ENCODE results near the gene MRPL42. TPM values are rescaled to one million over a fixed set of nuclear protein-coding genes. Genes with fewer than 3 reads are reported as not detected.

MRPL42 gene
- total RNA-seq, 2 donors from 2014 or later = 76.4 to 82.8 TPM

GRCh38 chr12:93448796-93449195 lies 18.5 kb upstream of the MRPL42 start:
- no peak overlapping the region for H3K27ac ChIP-seq
- no peaks in the 10 kb centered on the region for H3K36me3 ChIP-seq
- no peaks in the 10 kb centered on the region for H3K9me3 ChIP-seq
- no peak overlapping the region for H3K9ac ChIP-seq (ENCODE audit: low read depth in 2 of 2, low read length in 2 of 2)
- no peak overlapping the region for H3K4me3 ChIP-seq
- peak; percentile 40 for DNase-seq
- intact Hi-C loops (cut with DNase I) = no loop called here
- no peak for TF ChIP-seq CTCF (IDR thresholded peaks at IDR 0.05)
- H3K4me1 ChIP-seq = no peaks in the 10 kb centered on the region
- no peaks in the 10 kb centered on the region for H3K27me3 ChIP-seq

- Histone ChIP-seq H3K4me3 (no peak overlapping the region), H3K27me3 (no peaks in the 10 kb centered on the region), H3K9me3 (no peaks in the 10 kb centered on the region), H3K4me1 (no peaks in the 10 kb centered on the region), H3K36me3 (no peaks in the 10 kb centered on the region), H3K9ac (ENCODE audit: low read depth in 2 of 2, low read length in 2 of 2) (no peak overlapping the region), H3K27ac (no peak overlapping the region)
- no peak for DNase-seq
- TF ChIP-seq CTCF (IDR thresholded peaks at IDR 0.05) = no peak
- intact Hi-C loops (cut with DNase I) = no loop called here
Measured at GRCh38 chr12:93449277-93449676, 18.0 kb upstream of the MRPL42 start.

DNA sequence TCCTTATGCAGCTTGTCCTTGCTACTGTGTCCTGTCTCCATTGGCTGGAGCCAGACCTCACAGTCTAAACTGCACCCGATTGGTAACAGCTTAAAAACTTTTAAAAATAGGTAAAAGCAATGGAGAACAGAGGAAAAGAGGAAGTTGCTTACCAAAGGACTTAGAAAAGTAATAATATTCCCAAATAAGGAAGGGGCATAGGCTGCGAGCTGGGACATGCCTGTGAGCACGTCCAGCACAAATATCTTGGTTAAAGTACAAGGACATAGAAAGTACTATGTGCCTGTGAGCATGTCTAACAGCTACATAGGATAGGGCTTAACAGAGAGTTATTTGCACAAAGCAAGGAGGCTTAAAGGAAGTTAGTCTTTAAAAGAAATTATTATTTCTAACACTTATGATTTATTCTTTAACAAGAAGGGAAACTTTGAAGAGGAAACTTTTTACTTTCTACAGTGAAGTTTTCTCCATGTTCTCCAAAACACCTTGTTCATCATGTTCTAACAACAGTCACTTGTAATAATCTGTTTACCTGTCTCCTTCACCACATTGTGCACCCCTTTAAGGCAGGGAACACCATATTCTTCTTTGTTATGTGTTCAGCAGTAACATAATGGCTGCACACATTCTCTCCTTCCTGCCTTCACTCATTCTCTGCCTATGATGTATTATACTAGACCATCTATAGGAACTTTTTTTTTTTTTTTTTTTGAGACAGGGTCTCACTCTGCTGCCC lies 15.7 kb upstream of the MRPL42 start:
- DNase-seq = no peak
- H3K27me3 ChIP-seq = no peaks in the 10 kb centered on the region
- no peak overlapping the region for H3K27ac ChIP-seq
- no peaks in the 10 kb centered on the region for H3K9me3 ChIP-seq
- intact Hi-C loops (cut with DNase I) = no loop called here
- no peaks in the 10 kb centered on the region for H3K4me1 ChIP-seq
- no peak overlapping the region for H3K4me3 ChIP-seq
- no peak overlapping the region for H3K9ac ChIP-seq (ENCODE audit: low read depth in 2 of 2, low read length in 2 of 2)
- H3K36me3 ChIP-seq = no peaks in the 10 kb centered on the region
- no peak for TF ChIP-seq CTCF (IDR thresholded peaks at IDR 0.05)

DNA sequence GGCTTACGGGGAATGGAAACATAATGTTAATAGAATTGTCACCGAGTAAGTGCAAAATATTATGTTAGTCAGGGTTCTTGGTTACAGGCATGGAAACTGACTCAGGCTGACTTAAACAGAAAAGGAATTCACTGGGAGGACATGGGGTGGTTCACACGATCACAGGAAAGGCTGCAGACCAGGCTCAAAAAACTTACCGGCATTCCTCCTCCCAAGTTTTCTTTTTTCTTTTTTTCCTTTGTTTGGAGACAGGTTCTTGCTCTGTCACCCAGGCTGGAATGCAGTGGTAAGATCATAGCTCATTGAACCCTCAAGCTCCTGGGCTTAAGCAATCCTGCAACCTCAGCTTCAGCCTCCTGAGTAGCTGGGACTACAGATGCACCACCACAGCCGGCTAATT lies 13.7 kb upstream of the MRPL42 start:
- no peaks in the 10 kb centered on the region for H3K36me3 ChIP-seq
- no peaks in the 10 kb centered on the region for H3K27me3 ChIP-seq
- no peaks in the 10 kb centered on the region for H3K4me1 ChIP-seq
- H3K9me3 ChIP-seq = no peaks in the 10 kb centered on the region
- no peak overlapping the region for H3K9ac ChIP-seq (ENCODE audit: low read depth in 2 of 2, low read length in 2 of 2)
- intact Hi-C loops (cut with DNase I) = no loop called here
- no peak overlapping the region for H3K4me3 ChIP-seq
- TF ChIP-seq CTCF (IDR thresholded peaks at IDR 0.05) = no peak
- no peak for DNase-seq
- no peak overlapping the region for H3K27ac ChIP-seq

DNA sequence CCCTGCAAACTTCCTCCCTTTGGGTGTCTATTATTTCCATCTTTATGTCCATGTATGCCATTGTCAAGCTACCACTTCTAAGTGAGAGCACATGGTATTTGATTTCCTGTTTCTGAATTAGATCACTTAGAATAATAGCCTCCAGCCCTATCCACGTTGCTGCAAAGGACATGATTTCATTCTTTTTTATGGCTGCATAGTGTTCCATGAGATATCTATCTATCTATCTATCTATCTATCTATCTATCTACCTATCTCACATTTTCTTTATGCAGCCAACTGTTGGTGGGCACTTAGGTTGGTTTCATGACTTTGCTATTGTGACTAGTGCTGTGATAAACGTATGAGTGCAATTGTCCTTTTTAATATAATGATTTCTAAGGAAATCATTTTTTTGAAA lies 11.2 kb upstream of the MRPL42 start:
- H3K9ac ChIP-seq (ENCODE audit: low read depth in 2 of 2, low read length in 2 of 2) = no peak overlapping the region
- no peak for TF ChIP-seq CTCF (IDR thresholded peaks at IDR 0.05)
- no peaks in the 10 kb centered on the region for H3K4me1 ChIP-seq
- intact Hi-C loops (cut with DNase I) = no loop called here
- H3K4me3 ChIP-seq = no peak overlapping the region
- H3K27me3 ChIP-seq = no peaks in the 10 kb centered on the region
- H3K36me3 ChIP-seq = no peaks in the 10 kb centered on the region
- no peak overlapping the region for H3K27ac ChIP-seq
- DNase-seq = no peak
- no peaks in the 10 kb centered on the region for H3K9me3 ChIP-seq
